ENCODE measurements around the gene KRTAP4-2.

GRCh38 chr17:41151525-41151924 lies 26.5 kb downstream of the KRTAP4-2 start:
- TF ChIP-seq EZH2 (IDR thresholded peaks at IDR 0.05; ENCODE audit: borderline replicate concordance, low read depth, low read length, severe bottlenecking): no peak
- TF ChIP-seq CTCF (IDR thresholded peaks at IDR 0.05; ENCODE audit: borderline replicate concordance, extremely low read depth, low read length, poor library complexity, severe bottlenecking): no peak
